Erythroblast (primary cell): Measurements from ENCODE around the gene SOX6.

ENCODE experiments used
- GATA1 ChIP-seq: IDR thresholded peaks from 2 replicates; pipeline ENCODE4 v1.6.1; 2011; ENCODE audit warnings: low read depth, mild to moderate bottlenecking, control low read depth, low read length, moderate library complexity
- POLR2A ChIP-seq: IDR thresholded peaks from 2 replicates; pipeline ENCODE4 v1.6.1; 2011; ENCODE audit warnings: mild to moderate bottlenecking, low read length

GRCh38 chr11:16133867-16134266, 222.5 kb downstream of the SOX6 start:
- TF ChIP-seq POLR2A (no peak), GATA1 (no peak)
